ENCODE data around the gene COX18. TPM values are rescaled to one million over a fixed set of nuclear protein-coding genes. Genes with fewer than 3 reads are reported as not detected.

COX18 gene
- total RNA-seq, 1 experiment from 2014 or later: 13.0 TPM

Other genes starting within 250 kb of the COX18 start
- 27.8 and 32.8 TPM in 2 replicates for gene ANKRD17, start 189.1 kb upstream of the COX18 start, total RNA-seq (2014; rRNA removed; shearing (Covaris generic))